ENCODE data around the gene SOD1. TPM values are rescaled to one million over a fixed set of nuclear protein-coding genes. Genes with fewer than 3 reads are reported as not detected.

The SOD1 gene
- total and polyA plus RNA-seq, 2 donors (not counting 1 experiment from before 2014, with no cell fraction given), result 91.2 to 123 TPM

DNA sequence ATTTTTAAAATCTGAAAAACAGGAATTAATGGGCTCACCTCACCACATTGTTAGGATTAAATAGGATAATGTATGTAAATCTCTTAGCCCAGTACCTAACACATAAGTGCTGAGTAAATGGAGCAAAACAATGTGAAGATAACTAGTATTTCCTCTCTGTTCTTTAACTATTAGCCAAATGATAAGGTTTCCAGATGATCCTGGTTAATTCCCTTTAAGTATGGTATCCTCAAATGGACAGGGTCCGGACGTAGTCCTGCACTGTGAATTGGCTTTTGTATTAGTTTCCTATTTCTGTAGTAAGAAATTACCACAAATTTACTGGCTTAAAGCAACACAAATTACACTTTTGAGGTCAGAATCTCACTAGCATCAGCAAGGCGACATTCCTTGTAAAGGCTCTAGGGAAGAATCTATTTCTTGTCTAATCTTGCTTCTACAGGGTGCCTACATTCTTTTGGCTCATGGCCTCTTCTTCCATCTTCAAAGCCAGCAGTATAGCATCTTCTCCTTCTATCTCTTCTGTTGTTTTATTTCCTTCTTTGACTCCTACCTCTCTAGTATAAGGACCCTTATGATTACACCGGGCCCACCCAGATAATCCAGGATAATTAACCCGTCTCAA lies 55.4 kb downstream of the SOD1 start:
- ChIA-PET POLR2A (no interaction called here), CTCF (interaction anchor here (0.8 to 1.6 kb wide), 2 partner anchors 58 to 71 kb away, joined by 3 to 4 read pairs; no protein-coding TSS in a partner anchor)
- Mint-ChIP-seq H3K27me3 (no peaks in the 10 kb centered on the region), H3K27ac (no peak overlapping the region), H3K4me3 (peak overlapping the region; percentile 23), H3K9me3 (ENCODE audit: insufficient read depth) (peaks cover 3% of the 10 kb centered on the region), H3K4me1 (peaks cover 83% of the 10 kb centered on the region)
- no peaks in the 10 kb centered on the region for H3K9me3 ChIP-seq (ENCODE audit: control extremely low read depth in 1 of 3, control insufficient read depth in 2 of 3, insufficient read depth in 1 of 3, low read length in 2 of 3)
- no peak overlapping the region for H3K9ac ChIP-seq (ENCODE audit: low read length)
- peaks cover 23 to 48% of the 10 kb centered on the region in 2 donors for H3K4me1 ChIP-seq (ENCODE audit: control insufficient read depth in 2 of 2, insufficient read depth in 2 of 2, low read length in 2 of 2)
- H3K27me3 ChIP-seq (replicated peaks in 1 of 4; ENCODE audit: control extremely low read depth in 1 of 4, control insufficient read depth in 3 of 4, insufficient read depth in 4 of 4, low read length in 3 of 4), result no peaks in the 10 kb centered on the region
- peaks cover 95% of the 10 kb centered on the region for H3K79me2 ChIP-seq (ENCODE audit: control insufficient read depth, insufficient read depth, low read length)
- H3K36me3 ChIP-seq (replicated peaks in 1 of 2; ENCODE audit: control extremely low read depth in 1 of 2, control insufficient read depth in 1 of 2, extremely low read depth in 1 of 2, insufficient read depth in 2 of 2, low read length in 1 of 2), result peaks cover 3 to 5% of the 10 kb centered on the region in 2 experiments
- H3K4me3 ChIP-seq (ENCODE audit: control extremely low read depth in 1 of 5, extremely low read depth in 1 of 5, insufficient read depth in 1 of 5, low read depth in 2 of 5, low read length in 4 of 5), result no peak overlapping the region
- peak overlapping the region; percentile 15 for H3K4me2 ChIP-seq (replicated peaks; ENCODE audit: low read depth, low read length, poor library complexity, severe bottlenecking)
- no peak for DNase-seq
- intact Hi-C loops (cut with micrococcal nuclease), result loop anchor here (2.0 kb wide), 1 partner anchor 14 kb away; no protein-coding TSS in a partner anchor
- H2AFZ ChIP-seq (ENCODE audit: insufficient read depth, low read depth, low read length, poor library complexity, severe bottlenecking), result no peak overlapping the region
- no peak for ATAC-seq (ENCODE audit: low read depth)
- no peak for TF ChIP-seq EZH2 (IDR thresholded peaks at IDR 0.05; ENCODE audit: borderline replicate concordance, insufficient read depth, low read depth, low read length, poor library complexity, severe bottlenecking)
- TF ChIP-seq, protein P1, sequence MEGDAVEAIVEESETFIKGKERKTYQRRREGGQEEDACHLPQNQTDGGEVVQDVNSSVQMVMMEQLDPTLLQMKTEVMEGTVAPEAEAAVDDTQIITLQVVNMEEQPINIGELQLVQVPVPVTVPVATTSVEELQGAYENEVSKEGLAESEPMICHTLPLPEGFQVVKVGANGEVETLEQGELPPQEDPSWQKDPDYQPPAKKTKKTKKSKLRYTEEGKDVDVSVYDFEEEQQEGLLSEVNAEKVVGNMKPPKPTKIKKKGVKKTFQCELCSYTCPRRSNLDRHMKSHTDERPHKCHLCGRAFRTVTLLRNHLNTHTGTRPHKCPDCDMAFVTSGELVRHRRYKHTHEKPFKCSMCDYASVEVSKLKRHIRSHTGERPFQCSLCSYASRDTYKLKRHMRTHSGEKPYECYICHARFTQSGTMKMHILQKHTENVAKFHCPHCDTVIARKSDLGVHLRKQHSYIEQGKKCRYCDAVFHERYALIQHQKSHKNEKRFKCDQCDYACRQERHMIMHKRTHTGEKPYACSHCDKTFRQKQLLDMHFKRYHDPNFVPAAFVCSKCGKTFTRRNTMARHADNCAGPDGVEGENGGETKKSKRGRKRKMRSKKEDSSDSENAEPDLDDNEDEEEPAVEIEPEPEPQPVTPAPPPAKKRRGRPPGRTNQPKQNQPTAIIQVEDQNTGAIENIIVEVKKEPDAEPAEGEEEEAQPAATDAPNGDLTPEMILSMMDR (IDR thresholded peaks at IDR 0.05), result no peak
- peaks cover 86% of the 10 kb centered on the region for H4K20me1 ChIP-seq (ENCODE audit: control insufficient read depth, insufficient read depth, low read length, poor library complexity, severe bottlenecking)
- H3K27ac ChIP-seq (ENCODE audit: low read length in 2 of 2), result no peak overlapping the region
- WGBS (ENCODE audit: insufficient coverage), result no CpG with 5 or more reads among the region's 5 CpGs

GRCh38 chr21:31716106-31716505 lies 56.6 kb downstream of the SOD1 start:
- H3K4me3 Mint-ChIP-seq, result no peak overlapping the region
- intact Hi-C loops (cut with micrococcal nuclease), result no loop called here
- TF ChIP-seq, protein P1 (IDR thresholded peaks at IDR 0.05), result no peak
- TF ChIP-seq EZH2 (IDR thresholded peaks at IDR 0.05; ENCODE audit: borderline replicate concordance, insufficient read depth, low read depth, low read length, poor library complexity, severe bottlenecking), result no peak
- WGBS (ENCODE audit: insufficient coverage), result no CpG with 5 or more reads among the region's 2 CpGs
- DNase-seq (no peak), ATAC-seq (ENCODE audit: low read depth) (no peak)
- Histone ChIP-seq H3K4me2 (replicated peaks; ENCODE audit: low read depth, low read length, poor library complexity, severe bottlenecking) (peak overlapping the region; percentile 28), H3K27me3 (replicated peaks in 1 of 4; ENCODE audit: control extremely low read depth in 1 of 4, control insufficient read depth in 3 of 4, insufficient read depth in 4 of 4, low read length in 3 of 4) (no peaks in the 10 kb centered on the region), H3K27ac (ENCODE audit: low read length in 2 of 2) (peak overlapping the region in 1 of 2 donors; percentile 28), H3K4me3 (ENCODE audit: control extremely low read depth in 1 of 5, extremely low read depth in 1 of 5, insufficient read depth in 1 of 5, low read depth in 2 of 5, low read length in 4 of 5) (no peak overlapping the region), H3K4me1 (ENCODE audit: control insufficient read depth in 2 of 2, insufficient read depth in 2 of 2, low read length in 2 of 2) (peaks cover 23 to 53% of the 10 kb centered on the region in 2 donors), H3K79me2 (ENCODE audit: control insufficient read depth, insufficient read depth, low read length) (peaks cover 95% of the 10 kb centered on the region), H3K36me3 (replicated peaks in 1 of 2; ENCODE audit: control extremely low read depth in 1 of 2, control insufficient read depth in 1 of 2, extremely low read depth in 1 of 2, insufficient read depth in 2 of 2, low read length in 1 of 2) (peaks cover 3 to 5% of the 10 kb centered on the region in 2 experiments), H4K20me1 (ENCODE audit: control insufficient read depth, insufficient read depth, low read length, poor library complexity, severe bottlenecking) (peaks cover 87% of the 10 kb centered on the region), H3K9ac (ENCODE audit: low read length) (no peak overlapping the region), H3K9me3 (ENCODE audit: control extremely low read depth in 1 of 3, control insufficient read depth in 2 of 3, insufficient read depth in 1 of 3, low read length in 2 of 3) (no peaks in the 10 kb centered on the region), H2AFZ (ENCODE audit: insufficient read depth, low read depth, low read length, poor library complexity, severe bottlenecking) (no peak overlapping the region)
- peaks cover 83% of the 10 kb centered on the region for H3K4me1 Mint-ChIP-seq
- H3K27me3 Mint-ChIP-seq, result no peaks in the 10 kb centered on the region
- no peak overlapping the region for H3K27ac Mint-ChIP-seq
- H3K9me3 Mint-ChIP-seq (ENCODE audit: insufficient read depth), result peaks cover 3% of the 10 kb centered on the region
- CTCF ChIA-PET, result interaction anchor here (0.6 to 1.6 kb wide), 2 partner anchors 70 to 149 kb away, joined by 3 to 4 read pairs; no protein-coding TSS in a partner anchor
- POLR2A ChIA-PET, result no interaction called here
